Urothelium cell line (cell line): Measurements from ENCODE around the gene CARD9.
A peak's percentile ranks its signal among the peaks of the same experiment; 100 is the strongest.

Source experiments
- DNase-seq: peaks from one replicate; pipeline ENCODE4 v3.0.0; 2011; ENCODE audit warnings: low spot score, mixed read lengths
- FAIRE-seq: peaks from 2 replicates; lab custom pipeline; 2011; peaks lifted over from hg19 to GRCh38; lab: Jason Lieb, UNC

CARD9 gene

GRCh38 chr9:136402067-136402466 lies 28.6 kb upstream of the CARD9 start:
- FAIRE-seq (no peak), DNase-seq (no peak)

- FAIRE-seq (no peak), DNase-seq (no peak)
These were observed 27.9 kb upstream of the CARD9 start for GRCh38 chr9:136401173-136401922.

- peak; percentile 88 for FAIRE-seq
These were observed 26.8 kb upstream of the CARD9 start, which contains the start of gene SNAPC4 for GRCh38 chr9:136400038-136400834. Gene SNAPC4 (minus strand): TSS chr9:136400170. CDS start chr9:136398428, 1,742 bp downstream.

GRCh38 chr9:136399176-136400037 lies 25.9 kb upstream of the CARD9 start:
- DNase-seq = peak; percentile 17

More at GRCh38 chr9:136400038-136400834, 26.8 kb upstream of the CARD9 start, which contains the start of gene SNAPC4:
- peak; percentile 98 for DNase-seq

GRCh38 chr9:136398286-136398685 lies 24.8 kb upstream of the CARD9 start:
- FAIRE-seq = no peak

More at GRCh38 chr9:136399176-136400037, 25.9 kb upstream of the CARD9 start:
- FAIRE-seq = no peak

GRCh38 chr9:136397643-136398042 lies 24.2 kb upstream of the CARD9 start:
- DNase-seq (no peak), FAIRE-seq (no peak)

More at GRCh38 chr9:136398286-136398685, 24.8 kb upstream of the CARD9 start:
- no peak for DNase-seq

- no peak for DNase-seq
- no peak for FAIRE-seq
These were observed 22.7 kb upstream of the CARD9 start for GRCh38 chr9:136396219-136396515.

- FAIRE-seq = no peak
These were observed 22.1 kb upstream of the CARD9 start for GRCh38 chr9:136395345-136396218.

GRCh38 chr9:136395020-136395340 lies 21.5 kb upstream of the CARD9 start:
- no peak for DNase-seq
- FAIRE-seq = no peak

More at GRCh38 chr9:136395345-136396218, 22.1 kb upstream of the CARD9 start:
- DNase-seq = no peak

GRCh38 chr9:136394312-136395019 lies 21.0 kb upstream of the CARD9 start:
- no peak for DNase-seq
- no peak for FAIRE-seq

- DNase-seq (no peak), FAIRE-seq (no peak)
These were observed 20.1 kb upstream of the CARD9 start for GRCh38 chr9:136393531-136393930.

- no peak for DNase-seq
- FAIRE-seq = no peak
These were observed 19.3 kb upstream of the CARD9 start for GRCh38 chr9:136392538-136393449.

- DNase-seq = no peak
- no peak for FAIRE-seq
These were observed 18.5 kb upstream of the CARD9 start for GRCh38 chr9:136391737-136392537.

GRCh38 chr9:136389396-136389795 lies 15.9 kb upstream of the CARD9 start:
- FAIRE-seq (no peak), DNase-seq (no peak)

GRCh38 chr9:136387217-136387616 lies 13.7 kb upstream of the CARD9 start:
- no peak for FAIRE-seq

GRCh38 chr9:136386018-136386417 lies 12.5 kb upstream of the CARD9 start:
- no peak for FAIRE-seq
- DNase-seq = no peak

More at GRCh38 chr9:136387217-136387616, 13.7 kb upstream of the CARD9 start:
- DNase-seq = no peak

GRCh38 chr9:136385015-136385414 lies 11.5 kb upstream of the CARD9 start:
- no peak for DNase-seq
- no peak for FAIRE-seq

- FAIRE-seq (no peak), DNase-seq (no peak)
These were observed 10.0 kb upstream of the CARD9 start for GRCh38 chr9:136383436-136383835.
